ENCODE measurements around the gene ADK.
"Not testable (repeated sequence)": the region's sequence is repeated elsewhere in the genome, so short reads cannot be mapped to it uniquely, and the experiment has no call there.

ADK gene

DNA sequence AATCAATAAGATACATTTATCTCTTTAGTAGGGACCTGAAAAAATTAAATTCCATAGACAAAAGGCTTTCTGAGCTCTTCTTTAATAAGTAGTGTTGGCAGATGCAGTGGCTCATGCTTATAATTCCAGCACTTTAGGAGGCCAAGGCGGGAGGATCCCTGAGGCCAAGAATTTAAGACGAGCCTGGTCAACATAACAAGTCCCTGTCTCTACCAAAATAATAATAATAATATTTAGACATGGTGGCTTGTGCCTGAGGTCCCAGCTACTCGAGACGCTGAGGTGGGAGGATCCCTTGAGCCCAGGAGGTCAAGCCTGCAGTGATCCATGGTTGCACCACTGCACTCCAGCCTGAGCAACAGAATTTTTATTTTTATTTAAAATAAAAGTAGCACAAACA is 280.8 kb downstream of the ADK start:
- no peak for DNase-seq
- no peaks in the 10 kb centered on the region for H3K9me3 Mint-ChIP-seq
- H3K27ac Mint-ChIP-seq, result no peak overlapping the region
- no peak overlapping the region for H3K4me3 Mint-ChIP-seq
- H3K4me1 Mint-ChIP-seq (ENCODE audit: low read depth in 2 of 2), result no peaks in the 10 kb centered on the region
- no peaks in the 10 kb centered on the region for H3K27me3 Mint-ChIP-seq
- ATAC-seq (replicated peaks), result no peak
- peaks cover 7% of the 10 kb centered on the region for H3K36me3 Mint-ChIP-seq (ENCODE audit: insufficient read depth)

DNA sequence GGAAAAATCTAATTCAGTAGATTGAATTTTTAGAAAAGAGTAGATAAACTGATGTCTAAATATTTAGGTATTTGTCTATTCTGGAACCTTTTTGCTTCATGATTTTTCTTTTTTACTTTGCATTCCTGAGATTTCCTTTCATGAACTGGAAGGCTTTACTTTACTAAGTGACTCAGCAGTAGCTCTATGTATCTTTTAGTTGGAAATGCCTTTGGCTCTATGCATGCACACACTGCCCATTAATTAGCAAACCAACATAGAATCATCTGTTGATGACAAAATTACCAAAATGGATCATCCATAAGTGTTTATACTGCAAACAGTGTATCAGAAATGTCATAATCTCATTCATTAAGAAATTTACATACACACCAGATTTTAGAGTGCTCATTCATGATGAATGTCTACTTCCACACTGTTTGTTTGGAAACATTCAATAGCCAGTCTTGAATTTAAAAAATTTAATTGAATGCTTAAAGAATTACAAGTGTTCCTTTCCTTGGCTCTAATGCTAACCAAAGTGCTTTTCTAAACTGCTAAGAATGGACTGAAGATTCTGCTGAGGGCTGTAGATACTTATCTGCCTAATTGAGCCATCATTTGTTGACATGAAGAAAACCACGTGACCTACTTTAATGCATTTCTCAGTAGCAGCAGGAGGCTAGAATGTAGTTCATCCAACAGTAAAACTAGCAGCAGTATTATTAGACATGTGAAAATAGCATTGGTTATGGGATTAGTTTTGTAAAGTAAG is 282.0 kb downstream of the ADK start:
- Mint-ChIP-seq H3K4me3 (no peak overlapping the region), H3K27me3 (no peaks in the 10 kb centered on the region)
- no peak for DNase-seq

DNA sequence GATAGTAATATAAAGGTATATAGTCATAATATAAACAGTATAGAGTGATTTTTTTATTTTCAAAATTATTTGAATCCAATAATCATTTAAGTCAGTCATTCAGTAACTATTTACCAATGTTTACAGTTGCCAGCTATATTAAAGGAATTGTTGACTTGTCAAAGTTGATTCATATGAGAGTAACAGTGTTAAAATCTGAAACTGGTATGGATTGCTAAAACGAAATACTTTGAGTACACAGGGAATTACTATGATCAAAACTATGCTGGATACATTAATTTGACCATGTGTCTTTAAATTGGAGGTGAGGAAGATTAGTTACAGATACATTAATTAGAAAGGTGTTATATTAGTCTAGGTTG is 282.6 kb downstream of the ADK start:
- H3K27me3 Mint-ChIP-seq, result no peaks in the 10 kb centered on the region
- no peak overlapping the region for H3K4me3 Mint-ChIP-seq
- no peaks in the 10 kb centered on the region for H3K9me3 Mint-ChIP-seq
- peaks cover 7% of the 10 kb centered on the region for H3K36me3 Mint-ChIP-seq (ENCODE audit: insufficient read depth)
- ATAC-seq (replicated peaks) (no peak), DNase-seq (no peak)
- peaks cover 0 to 6% of the 10 kb centered on the region in 2 donors for H3K4me1 Mint-ChIP-seq (ENCODE audit: low read depth in 2 of 2)
- no peak overlapping the region for H3K27ac Mint-ChIP-seq

More for the DNA sequence above, 282.0 kb downstream of the ADK start:
- Mint-ChIP-seq H3K27ac (no peak overlapping the region), H3K9me3 (no peaks in the 10 kb centered on the region), H3K4me1 (ENCODE audit: low read depth in 2 of 2) (peaks cover 0 to 6% of the 10 kb centered on the region in 2 donors), H3K36me3 (ENCODE audit: insufficient read depth) (peaks cover 7% of the 10 kb centered on the region)
- ATAC-seq (replicated peaks), result no peak

DNA sequence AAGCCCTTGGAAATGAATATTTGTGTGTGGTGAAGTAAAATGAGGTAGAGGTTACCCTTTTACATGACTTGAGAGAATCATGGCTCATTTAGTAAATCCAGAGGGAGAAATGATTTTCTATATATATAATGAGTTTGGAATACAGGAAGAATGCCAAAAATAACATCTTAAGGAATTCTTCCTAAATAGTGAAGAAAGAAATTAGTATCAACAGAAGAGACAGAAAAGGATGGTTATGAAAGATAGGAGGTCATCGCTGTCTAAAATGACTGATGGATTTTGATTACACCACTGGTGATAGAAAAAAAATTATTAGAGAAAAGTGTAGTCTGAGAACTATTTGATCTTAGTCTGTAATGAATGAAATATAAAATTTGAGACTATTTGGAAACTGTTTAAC is 283.0 kb downstream of the ADK start:
- no peak overlapping the region for H3K27ac Mint-ChIP-seq
- peaks cover 0 to 6% of the 10 kb centered on the region in 2 donors for H3K4me1 Mint-ChIP-seq (ENCODE audit: low read depth in 2 of 2)
- peaks cover 7% of the 10 kb centered on the region for H3K36me3 Mint-ChIP-seq (ENCODE audit: insufficient read depth)
- H3K4me3 Mint-ChIP-seq, result no peak overlapping the region
- H3K27me3 Mint-ChIP-seq, result no peaks in the 10 kb centered on the region
- H3K9me3 Mint-ChIP-seq, result no peaks in the 10 kb centered on the region
- no peak for ATAC-seq (replicated peaks)
- no peak for DNase-seq

DNA sequence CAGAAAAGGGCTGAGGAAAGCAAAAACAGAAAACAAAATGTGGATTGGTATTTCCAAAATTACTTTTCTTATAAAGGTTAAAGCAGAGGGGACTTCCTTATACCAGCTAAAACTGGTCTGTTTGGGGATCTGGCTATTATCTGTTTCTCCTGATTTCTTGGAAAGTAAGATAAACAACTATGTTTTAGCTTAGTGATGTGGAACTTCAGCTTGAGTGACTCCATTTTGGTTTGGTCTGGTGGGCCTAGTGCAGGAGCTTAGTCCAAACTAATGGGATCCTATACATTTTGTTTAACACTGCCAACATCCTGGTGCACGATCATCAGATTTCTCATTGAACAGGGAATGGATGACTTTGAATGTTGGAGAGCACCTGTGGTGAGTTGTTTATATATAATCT is 283.5 kb downstream of the ADK start:
- Mint-ChIP-seq H3K4me3 (no peak overlapping the region), H3K36me3 (ENCODE audit: insufficient read depth) (peaks cover 7% of the 10 kb centered on the region), H3K27me3 (no peaks in the 10 kb centered on the region), H3K9me3 (no peaks in the 10 kb centered on the region), H3K27ac (no peak overlapping the region), H3K4me1 (ENCODE audit: low read depth in 2 of 2) (peaks cover 0 to 6% of the 10 kb centered on the region in 2 donors)
- no peak for ATAC-seq (replicated peaks)
- DNase-seq, result no peak

DNA sequence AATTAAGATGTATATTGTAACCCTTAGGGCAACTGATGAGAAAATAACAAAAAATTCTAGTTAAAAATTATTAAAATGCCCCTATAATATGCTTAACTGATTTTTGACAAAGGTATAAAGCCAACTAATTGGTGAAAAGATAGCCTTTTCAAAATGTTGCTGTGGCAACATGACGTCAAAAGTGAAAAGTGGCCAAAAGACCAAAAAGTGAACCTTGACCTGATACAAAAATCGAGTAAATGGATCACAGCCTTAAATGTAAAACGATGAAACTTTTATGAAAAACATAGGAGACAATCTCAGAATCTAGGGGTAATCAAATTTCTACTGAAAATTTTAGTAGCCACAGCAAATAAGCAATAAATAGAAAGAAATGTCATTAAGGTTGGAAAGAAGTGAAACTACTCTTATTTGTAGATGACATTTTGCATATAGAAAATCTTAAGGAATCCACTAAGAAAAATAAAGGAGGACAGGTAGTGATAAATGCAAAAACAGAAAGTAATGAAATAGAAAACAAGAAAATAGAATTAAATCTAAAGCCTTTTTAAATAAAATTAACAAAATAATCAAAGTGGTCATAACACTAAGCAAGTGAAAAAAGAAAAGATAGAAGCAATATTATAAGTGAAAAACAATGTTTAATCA is 285.6 kb downstream of the ADK start:
- H3K4me1 Mint-ChIP-seq (ENCODE audit: low read depth in 2 of 2), result peaks cover 0 to 6% of the 10 kb centered on the region in 2 donors
- no peak for DNase-seq
- no peak overlapping the region for H3K27ac Mint-ChIP-seq

DNA sequence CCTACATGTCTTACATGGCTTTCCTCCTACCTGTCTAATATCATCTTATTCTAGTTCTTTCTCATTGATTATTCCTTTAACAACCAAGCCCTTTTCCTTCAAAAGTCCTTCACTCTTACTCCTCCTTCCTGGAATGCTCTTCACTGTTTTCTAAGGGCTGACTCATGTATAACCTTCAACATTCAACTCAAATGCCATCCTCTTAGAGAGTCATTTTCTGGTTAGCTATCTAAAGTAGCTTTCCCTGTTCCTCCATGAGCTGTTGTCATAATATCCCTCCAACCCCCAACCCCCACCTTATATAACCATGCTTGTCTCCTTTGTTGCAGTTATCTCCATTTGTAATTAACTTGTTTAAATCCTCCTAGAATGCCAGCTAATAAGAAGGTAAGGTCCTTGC is 286.8 kb downstream of the ADK start:
- no peaks in the 10 kb centered on the region for H3K36me3 Mint-ChIP-seq (ENCODE audit: insufficient read depth)
- no peak overlapping the region for H3K27ac Mint-ChIP-seq
- no peak for DNase-seq
- ATAC-seq (replicated peaks), result no peak
- H3K4me3 Mint-ChIP-seq, result no peak overlapping the region
- H3K4me1 Mint-ChIP-seq (ENCODE audit: low read depth in 2 of 2), result peaks cover 0 to 6% of the 10 kb centered on the region in 2 donors
- no peaks in the 10 kb centered on the region for H3K27me3 Mint-ChIP-seq
- H3K9me3 Mint-ChIP-seq, result no peaks in the 10 kb centered on the region

More for the DNA sequence above, 285.6 kb downstream of the ADK start:
- no peaks in the 10 kb centered on the region for H3K9me3 Mint-ChIP-seq
- no peak overlapping the region for H3K4me3 Mint-ChIP-seq
- no peak for ATAC-seq (replicated peaks)
- H3K36me3 Mint-ChIP-seq (ENCODE audit: insufficient read depth), result peaks cover 1% of the 10 kb centered on the region
- H3K27me3 Mint-ChIP-seq, result no peaks in the 10 kb centered on the region

DNA sequence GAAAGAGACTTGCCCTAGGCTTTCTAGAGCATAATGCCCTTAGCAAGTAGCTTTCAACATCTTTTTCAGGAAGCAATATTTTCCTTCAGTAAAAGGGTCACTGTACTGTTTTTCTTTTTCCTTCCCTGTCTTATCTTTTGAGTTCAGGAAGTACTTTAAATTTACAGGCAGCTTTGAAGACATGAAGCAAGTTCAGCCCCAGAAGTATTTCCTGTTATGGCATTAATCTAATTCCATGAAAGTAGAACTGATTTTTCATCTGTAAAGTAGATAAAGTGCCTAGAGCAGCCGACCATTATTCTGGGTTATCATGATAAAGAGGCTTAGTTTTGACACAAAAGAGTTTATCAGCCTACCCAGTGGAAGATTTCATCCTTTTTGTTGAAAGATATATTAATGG is 288.2 kb downstream of the ADK start:
- Mint-ChIP-seq H3K4me1 (ENCODE audit: low read depth in 2 of 2) (peaks cover 0 to 6% of the 10 kb centered on the region in 2 donors), H3K27me3 (no peaks in the 10 kb centered on the region), H3K4me3 (no peak overlapping the region), H3K9me3 (no peaks in the 10 kb centered on the region), H3K36me3 (ENCODE audit: insufficient read depth) (no peaks in the 10 kb centered on the region), H3K27ac (no peak overlapping the region)
- no peak for DNase-seq
- no peak for ATAC-seq (replicated peaks)

DNA sequence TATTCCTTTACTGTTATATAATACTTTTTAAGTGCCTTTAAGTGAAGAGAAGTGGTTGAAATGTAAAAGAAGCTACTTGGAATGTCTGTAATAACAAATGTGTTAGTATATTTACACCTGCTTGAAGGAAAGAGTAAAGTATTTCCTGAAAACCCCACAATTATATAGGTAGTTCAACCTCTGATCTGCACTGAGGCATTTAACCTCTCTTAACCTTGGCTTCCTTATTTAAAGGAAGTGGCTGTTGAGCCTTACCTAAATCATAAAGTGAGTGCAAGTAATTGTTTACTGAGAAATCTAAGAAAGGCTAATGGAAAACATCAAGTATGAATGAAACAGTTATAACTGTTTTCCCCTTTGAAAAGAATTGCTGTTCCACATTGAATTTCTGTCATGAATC is 294.5 kb downstream of the ADK start:
- Mint-ChIP-seq H3K4me3 (no peak overlapping the region), H3K27me3 (no peaks in the 10 kb centered on the region), H3K27ac (no peak overlapping the region), H3K36me3 (ENCODE audit: insufficient read depth) (no peaks in the 10 kb centered on the region), H3K9me3 (no peaks in the 10 kb centered on the region), H3K4me1 (ENCODE audit: low read depth in 2 of 2) (peaks cover 2 to 4% of the 10 kb centered on the region in 2 donors)
- DNase-seq (no peak), ATAC-seq (replicated peaks) (no peak)

DNA sequence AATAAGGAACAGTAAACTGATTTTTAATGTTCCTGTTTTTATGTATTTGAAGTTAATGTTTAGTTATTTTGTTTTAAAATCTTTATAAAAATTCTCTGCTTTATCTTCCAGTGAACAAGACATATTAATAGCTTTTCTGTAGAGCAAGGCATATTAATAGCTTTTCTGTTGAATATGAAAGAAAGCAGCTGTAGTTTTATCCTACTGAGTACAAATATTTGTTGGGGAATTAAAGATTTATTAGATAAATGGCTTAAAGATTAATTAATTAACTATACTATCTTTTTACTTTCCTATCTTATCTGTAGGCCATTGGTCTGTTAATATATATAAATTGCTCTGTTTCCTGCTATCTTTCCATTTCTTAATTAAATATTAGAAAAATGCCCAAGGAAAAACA is 299.6 kb downstream of the ADK start:
- no peaks in the 10 kb centered on the region for H3K4me1 Mint-ChIP-seq (ENCODE audit: low read depth in 2 of 2)
- no peak for ATAC-seq (replicated peaks)
- no peak overlapping the region for H3K4me3 Mint-ChIP-seq
- no peaks in the 10 kb centered on the region for H3K9me3 Mint-ChIP-seq
- no peaks in the 10 kb centered on the region for H3K36me3 Mint-ChIP-seq (ENCODE audit: insufficient read depth)
- H3K27me3 Mint-ChIP-seq, result no peaks in the 10 kb centered on the region
- H3K27ac Mint-ChIP-seq, result no peak overlapping the region
- DNase-seq, result no peak

DNA sequence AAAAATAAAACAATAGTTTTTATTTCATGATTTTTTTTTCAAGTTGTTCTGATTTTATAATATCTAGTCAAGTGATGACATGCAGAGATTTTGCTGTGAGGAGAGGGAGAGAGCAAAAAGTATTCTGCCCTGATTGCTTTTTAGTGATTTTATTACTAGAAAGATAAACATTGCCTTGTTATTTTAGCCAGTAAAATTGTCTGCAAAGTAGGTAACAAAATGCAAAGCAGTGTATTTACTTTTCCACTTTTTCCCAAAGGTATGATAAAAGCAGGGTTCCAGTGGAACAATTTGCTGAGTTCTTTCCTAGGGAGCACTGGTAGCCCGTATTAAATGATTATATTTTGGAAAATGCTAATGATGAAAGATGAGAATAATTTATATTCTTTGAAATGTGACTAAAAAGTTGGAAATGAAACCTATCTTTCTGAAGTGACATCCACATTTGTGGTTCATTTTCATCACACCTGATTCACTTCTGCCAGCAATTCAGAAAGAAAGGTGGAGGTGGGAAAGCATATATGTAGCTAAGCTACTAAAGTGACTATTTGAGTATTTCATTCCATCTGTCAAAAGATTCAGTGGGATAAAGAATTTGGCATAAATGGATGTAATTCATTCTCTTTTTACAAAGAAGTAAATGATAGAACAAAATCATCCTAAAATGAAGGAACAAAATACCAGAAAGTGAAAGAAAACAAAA is 300.3 kb downstream of the ADK start:
- peaks cover 0 to 4% of the 10 kb centered on the region in 2 donors for H3K9me3 Mint-ChIP-seq
- no peaks in the 10 kb centered on the region for H3K27me3 Mint-ChIP-seq
- no peak for DNase-seq
- no peak overlapping the region for H3K27ac Mint-ChIP-seq
- H3K4me1 Mint-ChIP-seq (ENCODE audit: low read depth in 2 of 2), result no peaks in the 10 kb centered on the region
- no peak overlapping the region for H3K4me3 Mint-ChIP-seq
- H3K36me3 Mint-ChIP-seq (ENCODE audit: insufficient read depth), result peaks cover 4% of the 10 kb centered on the region
- ATAC-seq (replicated peaks), result no peak

DNA sequence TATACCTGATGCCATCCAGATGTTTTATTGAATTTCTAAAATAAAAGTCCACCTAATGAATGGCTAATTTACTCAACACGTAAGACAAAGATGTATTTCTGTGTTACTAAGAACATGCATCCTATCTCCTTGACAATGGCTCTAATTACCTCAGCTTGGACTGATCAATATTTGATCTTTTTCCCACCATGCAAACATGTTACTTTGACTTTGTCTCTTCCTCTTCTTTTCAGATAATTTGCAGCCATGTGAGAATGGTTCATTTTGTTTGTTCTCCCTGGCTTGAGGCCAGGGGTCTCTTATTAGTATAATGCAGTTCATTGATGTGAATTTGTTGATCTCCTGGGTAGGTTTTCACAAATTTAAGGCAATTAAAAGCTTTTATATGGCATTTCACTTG is 302.1 kb downstream of the ADK start:
- Mint-ChIP-seq H3K27me3 (no peaks in the 10 kb centered on the region), H3K9me3 (peaks cover 0 to 4% of the 10 kb centered on the region in 2 donors), H3K4me3 (no peak overlapping the region), H3K36me3 (ENCODE audit: insufficient read depth) (peaks cover 6% of the 10 kb centered on the region), H3K4me1 (ENCODE audit: low read depth in 2 of 2) (no peaks in the 10 kb centered on the region), H3K27ac (no peak overlapping the region)
- DNase-seq (no peak), ATAC-seq (replicated peaks) (no peak)

DNA sequence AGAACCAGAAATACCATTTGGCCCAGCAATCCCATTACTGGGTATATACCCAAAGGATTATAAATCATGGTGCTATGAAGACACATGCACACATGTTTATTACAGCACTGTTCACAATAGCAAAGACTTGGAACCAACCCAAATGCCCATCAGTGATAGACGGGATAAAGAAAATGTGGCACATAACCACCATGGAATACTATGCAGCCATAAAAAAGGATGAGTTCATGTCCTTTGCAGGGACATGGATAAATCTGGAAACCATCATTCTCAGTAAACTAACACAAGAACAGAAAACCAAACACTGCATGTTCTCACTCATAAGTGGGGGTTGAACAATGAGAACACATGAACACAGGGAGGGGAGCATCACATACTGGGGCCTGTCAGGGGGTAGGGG is 306.5 kb downstream of the ADK start:
- not testable (repeated sequence) for H3K36me3 Mint-ChIP-seq (ENCODE audit: insufficient read depth); H3K4me1 Mint-ChIP-seq (ENCODE audit: low read depth in 2 of 2); H3K4me3 Mint-ChIP-seq; H3K27ac Mint-ChIP-seq; H3K9me3 Mint-ChIP-seq; ATAC-seq (replicated peaks); DNase-seq; H3K27me3 Mint-ChIP-seq

DNA sequence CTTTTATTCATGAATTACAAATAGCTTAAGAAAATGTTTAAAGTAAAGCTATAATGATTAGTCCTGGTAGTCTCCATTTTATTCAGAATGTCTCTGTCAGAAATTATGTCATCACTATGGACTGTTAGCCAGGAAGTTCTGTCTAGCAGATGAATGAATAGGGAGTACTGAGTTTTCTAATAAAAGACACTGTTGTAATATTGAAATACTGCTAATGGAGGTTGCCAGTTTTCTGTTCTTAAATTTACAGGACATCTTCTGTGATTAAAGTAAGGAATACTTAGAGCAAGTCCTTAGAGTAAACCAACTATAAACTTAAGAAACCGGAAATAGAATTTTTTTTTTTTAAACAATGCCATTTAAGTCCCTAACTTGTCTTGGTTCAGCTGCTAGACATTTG is 309.8 kb downstream of the ADK start:
- no peak overlapping the region for H3K4me3 Mint-ChIP-seq
- H3K27ac Mint-ChIP-seq, result peak overlapping the region in 1 of 2 donors; percentile 19
- DNase-seq, result no peak
- peaks cover 0 to 4% of the 10 kb centered on the region in 2 donors for H3K9me3 Mint-ChIP-seq
- peaks cover 6% of the 10 kb centered on the region for H3K36me3 Mint-ChIP-seq (ENCODE audit: insufficient read depth)
- no peak for ATAC-seq (replicated peaks)
- H3K27me3 Mint-ChIP-seq, result no peaks in the 10 kb centered on the region
- H3K4me1 Mint-ChIP-seq (ENCODE audit: low read depth in 2 of 2), result no peaks in the 10 kb centered on the region

All from effector memory CD8-positive, alpha-beta T cell (primary cell).